Hepatocyte (in vitro differentiated cells): ENCODE results near the gene NRP1.

Source experiments
- EZH2 ChIP-seq: fragments of 200-600 bp; sonication (generic); IDR thresholded peaks from 2 replicates; pipeline ENCODE4 v1.6.1; 2016; ENCODE audit warnings: antibody characterized with exemption, mild to moderate bottlenecking, borderline replicate concordance
- EZH2phosphoT487 ChIP-seq: fragments of 200-600 bp; sonication (generic); IDR thresholded peaks from one replicate; pipeline ENCODE4 v1.6.1; 2018; ENCODE audit warnings: antibody characterized with exemption, mild to moderate bottlenecking, low read depth, moderate library complexity; ENCODE audit not compliant: unreplicated experiment, severe bottlenecking
- TF ChIP-seq, protein P1 (sequence below): fragments of 200-600 bp; sonication (generic); IDR thresholded peaks from 2 replicates; pipeline ENCODE4 v1.5.1; 2016; ENCODE audit warnings: antibody characterized with exemption, mild to moderate bottlenecking; ENCODE audit not compliant: poor library complexity

- TF ChIP-seq EZH2 (no peak), EZH2phosphoT487 (no peak)
- TF ChIP-seq, protein P1, sequence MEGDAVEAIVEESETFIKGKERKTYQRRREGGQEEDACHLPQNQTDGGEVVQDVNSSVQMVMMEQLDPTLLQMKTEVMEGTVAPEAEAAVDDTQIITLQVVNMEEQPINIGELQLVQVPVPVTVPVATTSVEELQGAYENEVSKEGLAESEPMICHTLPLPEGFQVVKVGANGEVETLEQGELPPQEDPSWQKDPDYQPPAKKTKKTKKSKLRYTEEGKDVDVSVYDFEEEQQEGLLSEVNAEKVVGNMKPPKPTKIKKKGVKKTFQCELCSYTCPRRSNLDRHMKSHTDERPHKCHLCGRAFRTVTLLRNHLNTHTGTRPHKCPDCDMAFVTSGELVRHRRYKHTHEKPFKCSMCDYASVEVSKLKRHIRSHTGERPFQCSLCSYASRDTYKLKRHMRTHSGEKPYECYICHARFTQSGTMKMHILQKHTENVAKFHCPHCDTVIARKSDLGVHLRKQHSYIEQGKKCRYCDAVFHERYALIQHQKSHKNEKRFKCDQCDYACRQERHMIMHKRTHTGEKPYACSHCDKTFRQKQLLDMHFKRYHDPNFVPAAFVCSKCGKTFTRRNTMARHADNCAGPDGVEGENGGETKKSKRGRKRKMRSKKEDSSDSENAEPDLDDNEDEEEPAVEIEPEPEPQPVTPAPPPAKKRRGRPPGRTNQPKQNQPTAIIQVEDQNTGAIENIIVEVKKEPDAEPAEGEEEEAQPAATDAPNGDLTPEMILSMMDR: no peak
These were observed 81.1 kb downstream of the NRP1 start for GRCh38 chr10:33253411-33253810.
